Measurements from ENCODE around the gene CDKAL1.

Gene CDKAL1

GRCh38 chr6:21157186-21157929 lies 623.1 kb downstream of the CDKAL1 start:
- DNase-seq = no peak

- DNase-seq = no peak
These were observed 623.9 kb downstream of the CDKAL1 start for GRCh38 chr6:21158149-21158548.

GRCh38 chr6:21158873-21159272 lies 624.6 kb downstream of the CDKAL1 start:
- no peak for DNase-seq

GRCh38 chr6:21159465-21159864 lies 625.2 kb downstream of the CDKAL1 start:
- DNase-seq = no peak

DNA sequence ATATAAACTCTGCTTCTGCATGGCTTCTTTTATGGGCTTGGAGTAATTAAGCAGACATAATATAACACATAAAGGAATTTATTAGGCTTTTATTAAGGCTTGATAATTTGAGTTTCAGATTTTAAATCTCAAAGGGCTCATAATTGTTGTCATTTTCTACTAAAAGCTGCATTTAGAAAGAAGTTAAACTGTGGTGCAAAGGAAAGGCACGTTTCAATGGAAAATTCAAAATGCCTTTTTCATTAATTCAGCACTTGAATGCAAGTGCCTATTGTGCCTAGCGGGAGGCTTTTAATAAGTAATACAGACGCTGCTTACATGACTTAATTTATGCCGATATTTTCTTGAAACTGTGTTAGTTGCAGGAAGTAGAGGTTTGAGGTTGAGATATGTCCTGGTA lies 627.5 kb downstream of the CDKAL1 start:
- DNase-seq = no peak

DNA sequence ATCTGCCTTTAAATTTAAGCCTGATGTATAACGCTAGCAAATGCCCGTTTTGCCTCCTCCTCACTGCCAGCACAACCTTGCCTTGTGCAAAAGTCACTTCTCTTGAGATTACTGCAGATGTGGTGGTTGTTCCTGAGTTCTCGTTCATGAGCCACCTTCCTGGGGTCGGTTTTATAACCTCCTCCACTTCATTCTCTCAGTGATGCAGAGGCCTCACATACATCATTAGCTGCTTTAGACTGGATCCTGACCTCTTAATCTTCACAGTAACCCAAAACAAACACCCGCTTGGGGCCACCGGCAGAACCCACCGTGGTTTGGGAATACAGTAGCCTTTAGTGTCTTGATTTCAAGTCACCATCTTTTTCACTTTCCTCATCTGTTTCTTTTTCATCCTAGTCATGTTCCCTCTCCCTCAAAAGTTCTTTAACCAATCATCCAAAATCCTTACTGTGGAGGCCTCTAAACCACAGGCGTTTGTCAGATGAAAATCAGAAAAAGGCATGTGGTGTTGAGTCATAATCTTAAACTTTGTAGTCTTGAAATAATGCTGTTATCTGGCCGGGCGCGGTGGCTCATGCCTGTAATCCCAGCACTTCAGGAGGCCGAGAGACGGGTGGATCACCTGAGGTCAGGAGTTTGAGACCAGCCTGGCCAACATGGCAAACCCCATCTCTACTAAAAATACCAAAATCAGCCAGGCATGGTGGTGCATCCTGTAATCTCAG lies 629.0 kb downstream of the CDKAL1 start:
- DNase-seq = no peak

GRCh38 chr6:21163838-21164180 lies 629.6 kb downstream of the CDKAL1 start:
- no peak for DNase-seq

GRCh38 chr6:21164768-21165326 lies 630.6 kb downstream of the CDKAL1 start:
- peak; percentile 5 to 70 for DNase-seq

GRCh38 chr6:21166754-21167153 lies 632.5 kb downstream of the CDKAL1 start:
- DNase-seq = no peak

GRCh38 chr6:21167790-21168189 lies 633.5 kb downstream of the CDKAL1 start:
- no peak for DNase-seq

- DNase-seq = no peak
These were observed 637.5 kb downstream of the CDKAL1 start for GRCh38 chr6:21171801-21172200.

DNA sequence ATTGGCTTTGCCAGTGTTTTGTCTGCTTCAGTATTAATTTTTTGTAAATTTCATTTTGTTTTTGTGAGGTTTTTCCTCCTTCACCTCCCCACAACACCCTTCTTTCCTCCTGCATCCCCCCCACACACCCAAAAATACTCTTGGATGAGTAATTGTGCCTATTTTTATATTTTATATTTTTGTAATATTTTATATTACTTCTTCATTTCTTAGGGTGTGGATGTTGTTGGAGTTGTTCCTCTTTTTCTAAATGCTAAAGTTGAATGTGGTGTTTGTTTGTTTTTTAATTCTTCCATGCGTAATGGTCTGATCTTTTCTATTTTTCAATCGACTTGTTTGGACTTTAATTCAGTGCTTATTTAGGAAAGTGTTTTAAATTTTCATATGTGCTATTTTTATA lies 638.8 kb downstream of the CDKAL1 start:
- peak; percentile 10 to 60 for DNase-seq

- no peak for DNase-seq
These were observed 639.4 kb downstream of the CDKAL1 start for GRCh38 chr6:21173678-21174077.

DNA sequence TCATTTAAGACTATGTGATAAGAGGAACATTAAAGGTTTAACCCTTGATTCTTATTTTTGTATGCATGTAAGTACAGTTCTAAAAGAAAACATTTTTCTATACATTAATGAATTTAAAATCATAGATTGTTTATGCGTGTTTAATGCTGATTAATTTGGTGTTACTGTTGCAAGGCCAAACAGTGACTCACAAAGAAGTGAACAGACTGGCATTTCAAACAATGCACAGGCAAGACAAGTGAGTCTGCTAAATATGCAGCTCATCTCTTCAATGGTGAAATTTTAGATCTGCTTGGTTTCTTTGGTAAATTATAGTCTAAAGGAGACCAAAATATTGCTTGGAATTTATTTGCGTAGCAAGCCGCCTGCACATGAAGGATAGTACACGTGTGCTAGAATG lies 641.9 kb downstream of the CDKAL1 start:
- DNase-seq = no peak

DNA sequence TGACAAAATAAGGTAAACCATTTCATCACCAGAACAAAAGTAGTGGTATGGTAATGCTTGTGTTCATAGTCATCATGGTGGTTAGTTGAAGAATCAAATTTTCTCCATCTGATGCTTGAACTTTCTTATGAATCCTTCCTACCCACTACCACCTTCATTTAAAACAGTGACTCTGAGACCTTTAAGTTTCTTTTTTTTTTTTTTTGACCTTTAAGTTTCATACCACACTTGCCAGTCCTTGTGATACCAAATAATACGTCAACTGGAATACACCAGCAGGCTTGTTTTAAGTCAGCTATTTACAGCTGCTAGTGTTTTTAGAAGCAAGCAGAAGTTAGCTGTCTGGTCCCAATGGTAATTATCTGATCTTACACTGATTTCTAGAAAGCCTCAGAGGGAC lies 645.9 kb downstream of the CDKAL1 start:
- no peak for DNase-seq

DNA sequence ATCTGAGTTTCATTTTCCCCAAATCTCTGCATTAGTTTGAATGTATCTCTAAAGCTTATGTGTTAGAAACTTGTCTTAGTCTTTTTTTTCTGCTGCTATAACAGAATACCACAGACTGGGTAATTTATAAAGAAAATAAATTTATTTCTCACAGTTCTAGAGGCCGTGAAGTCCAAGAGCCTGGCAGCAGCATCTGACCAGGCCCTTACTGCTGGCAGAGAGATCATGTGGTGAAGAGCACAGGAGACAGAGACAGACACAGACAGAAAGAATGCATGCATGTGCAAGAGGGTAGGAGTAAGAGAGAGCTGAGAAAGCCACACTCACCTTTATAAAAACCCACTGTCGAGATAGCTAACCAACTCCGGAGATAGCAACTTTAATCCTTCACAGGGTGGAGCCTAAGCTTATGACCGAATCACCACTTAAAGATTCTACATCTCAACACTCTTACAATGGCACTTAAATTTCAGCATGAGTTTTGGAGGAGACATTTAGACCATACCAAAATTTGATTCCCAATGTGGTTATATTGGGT lies 646.6 kb downstream of the CDKAL1 start:
- no peak for DNase-seq

GRCh38 chr6:21181866-21182265 lies 647.6 kb downstream of the CDKAL1 start:
- no peak for DNase-seq

DNA sequence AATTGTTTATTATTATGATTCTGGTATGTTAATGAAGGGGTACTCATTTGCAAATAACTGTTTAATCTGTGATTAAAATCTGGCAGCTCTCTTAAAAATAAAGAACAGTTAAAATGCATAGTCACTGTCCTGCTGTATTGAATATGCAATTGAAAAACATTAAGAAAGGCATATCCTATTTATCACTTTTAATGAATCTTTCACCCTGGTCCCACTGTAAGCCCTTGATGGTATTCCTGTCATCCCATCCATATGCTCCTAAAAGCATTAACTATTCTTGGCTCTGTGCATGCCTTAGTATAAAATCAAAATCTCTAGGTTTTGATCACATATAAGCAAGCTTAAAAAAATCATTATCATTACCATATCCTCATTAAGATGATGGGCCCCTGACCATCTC lies 648.3 kb downstream of the CDKAL1 start:
- DNase-seq = no peak

GRCh38 chr6:21185861-21186478 lies 651.7 kb downstream of the CDKAL1 start:
- no peak for DNase-seq

DNA sequence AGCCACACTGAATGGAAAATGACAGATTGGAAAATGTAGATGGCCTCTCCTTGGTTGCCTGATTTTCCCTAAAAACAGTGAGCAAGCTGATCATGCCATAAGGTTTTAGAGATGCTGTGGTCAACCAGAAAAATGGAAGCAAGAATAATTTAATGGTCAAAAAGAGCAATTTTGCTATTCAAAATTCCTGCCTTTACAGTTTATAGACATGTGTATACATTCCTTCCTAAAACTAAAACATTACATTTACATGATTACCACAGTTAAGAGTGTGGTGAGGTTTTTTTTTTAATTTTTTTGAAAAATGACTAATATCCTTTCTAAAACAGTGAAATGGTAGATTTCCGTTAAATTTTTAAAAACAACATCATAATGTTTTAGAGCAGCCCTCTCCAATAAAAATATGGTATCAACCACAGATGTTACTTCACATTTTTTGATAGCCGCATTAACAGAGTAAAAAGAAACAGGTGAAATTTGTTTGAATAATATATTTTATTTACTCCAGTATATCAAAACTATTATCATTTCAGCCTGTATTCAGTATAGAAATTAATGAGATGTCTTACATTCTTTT lies 652.3 kb downstream of the CDKAL1 start:
- DNase-seq = no peak

GRCh38 chr6:21187485-21187884 lies 653.2 kb downstream of the CDKAL1 start:
- DNase-seq = no peak

- no peak for DNase-seq
These were observed 654.4 kb downstream of the CDKAL1 start for GRCh38 chr6:21188505-21189223.
